Measurements from ENCODE around the gene ELMO1. TPM values are rescaled to one million over a fixed set of nuclear protein-coding genes. Genes with fewer than 3 reads are reported as not detected.

ELMO1 gene
- total RNA-seq, 2 donors from 2014 or later, result 5.6 to 16.1 TPM

DNA sequence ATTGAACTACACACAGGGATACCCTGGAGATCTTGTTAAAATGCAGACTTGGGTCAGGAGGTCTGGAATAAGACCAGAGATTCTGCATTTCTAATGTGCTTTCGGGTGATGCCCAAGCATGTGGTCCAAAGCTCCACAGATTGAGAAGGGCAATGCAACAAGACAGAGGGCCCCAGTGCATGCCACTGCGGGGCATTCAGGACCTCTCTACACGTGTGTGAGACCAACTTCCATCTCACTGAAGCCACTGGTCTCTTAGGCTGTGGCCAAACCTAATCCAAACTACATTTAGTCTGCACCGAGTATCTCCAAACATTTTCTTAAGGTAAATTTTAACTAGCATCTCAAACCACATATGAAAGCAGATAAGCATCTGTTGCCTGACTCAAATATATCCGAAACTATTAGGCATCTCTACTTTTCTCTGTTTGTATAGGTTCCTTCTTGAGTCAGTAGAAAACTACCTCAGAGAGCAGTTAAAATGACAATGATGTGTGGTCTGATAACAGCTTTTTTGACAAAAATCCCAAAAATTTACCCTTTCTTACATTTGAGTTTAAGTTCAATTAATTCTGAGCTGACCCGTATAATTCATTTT is 107.5 kb downstream of the ELMO1 start:
- ATAC-seq (no peak), DNase-seq (no peak)
- intact Hi-C loops (cut with DNase I, micrococcal nuclease), result no loop called here

DNA sequence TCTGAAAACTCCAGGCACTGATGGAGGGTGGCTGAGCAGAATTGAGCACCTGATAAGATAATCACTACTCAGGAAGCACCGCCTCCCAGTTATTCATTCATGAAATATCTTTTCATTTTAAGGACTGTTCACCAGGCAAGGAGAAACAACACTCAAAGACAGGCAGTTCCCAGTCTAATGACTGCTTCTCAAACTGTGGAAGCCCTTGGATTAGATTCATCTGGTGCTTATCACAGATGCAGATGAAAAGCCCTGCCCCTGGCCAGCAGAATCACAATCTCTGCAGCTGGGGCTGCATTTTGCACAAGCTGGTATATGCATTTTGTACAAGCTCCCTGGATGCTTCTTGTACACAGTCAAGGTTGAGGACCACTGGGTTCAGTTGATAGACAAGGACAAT is 109.7 kb downstream of the ELMO1 start:
- no peak for ATAC-seq
- intact Hi-C loops (cut with DNase I, micrococcal nuclease), result no loop called here
- no peak for DNase-seq

DNA sequence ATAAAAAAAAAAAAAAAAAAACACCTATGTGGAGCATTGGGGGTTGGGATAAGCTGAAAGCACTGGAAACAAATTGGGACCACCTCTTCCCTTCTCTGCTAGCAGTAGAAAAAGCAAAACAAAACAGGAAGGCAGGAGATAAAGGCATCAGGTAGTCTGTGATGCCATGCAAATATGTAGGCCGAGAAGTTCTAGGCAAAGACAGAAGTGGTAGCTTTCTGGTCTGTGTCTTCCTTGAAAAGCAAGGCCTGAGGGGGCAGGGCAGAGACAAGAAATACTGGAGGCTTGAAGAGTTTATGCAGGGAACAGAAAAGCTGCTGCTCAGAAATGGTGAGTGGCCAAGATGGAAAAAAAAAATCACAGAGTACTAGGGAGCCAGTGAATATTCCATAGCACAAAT is 111.1 kb downstream of the ELMO1 start:
- intact Hi-C loops (cut with DNase I, micrococcal nuclease), result no loop called here
- DNase-seq (no peak), ATAC-seq (no peak)

DNA sequence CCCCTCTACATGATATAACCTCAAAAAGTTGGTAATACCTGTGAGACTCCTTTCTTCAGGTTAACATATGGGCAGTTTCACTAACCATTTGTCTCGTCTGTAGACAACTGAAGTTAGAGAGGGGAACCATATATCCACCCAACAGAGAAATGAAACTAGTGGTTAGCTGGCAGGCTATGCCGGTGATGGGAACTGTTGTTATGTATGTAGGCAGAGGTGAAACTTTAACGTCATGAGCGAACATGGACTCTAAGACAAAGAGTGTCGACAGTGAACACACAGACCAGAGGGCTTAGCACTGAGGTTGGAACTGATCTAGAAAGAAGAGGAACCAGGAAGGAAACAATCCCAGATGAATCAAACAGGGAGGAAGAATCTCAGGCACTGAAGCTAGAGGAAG is 112.4 kb downstream of the ELMO1 start:
- DNase-seq, result no peak
- peak; percentile 25 for ATAC-seq
- intact Hi-C loops (cut with DNase I, micrococcal nuclease), result no loop called here

DNA sequence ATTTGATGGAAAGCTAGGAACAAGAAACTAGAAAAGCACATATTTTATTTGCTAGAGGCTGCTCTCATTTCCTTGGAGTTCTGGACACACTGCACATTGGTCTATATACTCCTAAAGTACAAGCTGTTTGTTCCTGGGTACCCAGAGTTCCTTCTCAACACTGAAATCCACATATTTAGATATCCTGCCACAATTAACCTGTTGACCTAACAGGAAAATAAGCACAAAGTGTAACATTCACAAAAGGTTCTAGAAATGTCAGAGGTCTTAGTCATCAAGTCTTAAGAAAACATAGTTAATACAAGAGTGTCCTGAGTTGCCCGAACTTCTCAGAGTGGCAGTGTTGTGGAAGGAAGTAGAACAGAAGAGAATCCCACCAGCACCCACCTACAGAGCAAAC is 115.6 kb downstream of the ELMO1 start:
- no peak for DNase-seq
- ATAC-seq, result no peak
- intact Hi-C loops (cut with DNase I, micrococcal nuclease), result no loop called here

DNA sequence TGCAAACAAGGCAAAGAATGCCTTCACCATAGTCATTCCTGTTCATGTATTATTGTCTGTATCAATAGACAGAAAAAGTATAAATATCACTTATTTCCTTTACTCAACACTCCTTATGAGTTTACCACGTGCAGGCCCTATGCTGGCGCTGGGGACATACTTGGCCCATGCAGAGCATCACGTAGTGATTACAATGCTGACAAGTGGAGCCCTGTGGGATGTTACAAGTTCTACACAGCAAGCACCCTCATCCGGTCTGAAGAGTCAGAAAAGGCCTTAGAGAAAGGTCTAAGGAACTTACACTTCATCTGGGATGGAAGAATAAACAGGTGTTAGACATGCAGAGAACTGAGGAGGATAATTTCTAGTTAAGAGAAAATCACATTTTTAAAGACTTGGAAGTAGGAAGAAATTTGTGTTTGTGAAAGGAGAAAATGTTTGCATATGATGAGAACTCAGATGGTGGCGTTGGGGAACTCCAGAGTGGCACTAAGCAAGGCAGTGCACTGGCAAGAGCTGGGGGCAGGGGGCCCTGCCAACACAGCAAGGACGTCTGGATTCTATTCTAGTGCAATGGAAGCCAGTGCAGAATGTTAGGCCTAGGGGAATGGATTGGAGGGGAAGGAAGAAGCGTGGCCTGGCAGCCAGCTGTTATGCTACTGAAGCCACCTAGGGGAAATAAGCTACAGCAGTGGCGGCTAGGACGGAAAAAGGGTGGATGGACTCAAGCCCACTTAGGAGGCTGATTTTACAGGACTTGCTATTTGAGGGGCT is 116.2 kb downstream of the ELMO1 start:
- DNase-seq (no peak), ATAC-seq (no peak)
- intact Hi-C loops (cut with DNase I, micrococcal nuclease), result no loop called here

DNA sequence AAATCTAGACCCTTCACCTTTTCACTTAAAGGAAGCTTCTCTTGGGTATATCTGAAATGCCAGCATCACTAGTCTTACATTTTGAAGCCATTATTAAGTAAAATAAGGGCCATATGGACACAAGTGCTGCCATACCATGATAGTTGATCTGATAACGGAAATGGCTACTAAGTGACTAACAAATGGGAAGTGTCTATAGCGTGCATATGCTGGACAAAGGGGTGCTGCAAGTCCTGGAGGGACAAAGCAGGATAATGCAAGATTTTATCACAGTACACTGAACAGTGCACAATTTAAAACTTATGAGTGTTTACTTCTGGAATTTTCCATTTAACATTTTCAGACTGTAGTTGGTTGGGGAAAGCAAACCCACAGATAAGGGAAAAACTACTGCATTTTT is 117.9 kb downstream of the ELMO1 start:
- no peak for ATAC-seq
- intact Hi-C loops (cut with DNase I, micrococcal nuclease), result no loop called here
- no peak for DNase-seq

DNA sequence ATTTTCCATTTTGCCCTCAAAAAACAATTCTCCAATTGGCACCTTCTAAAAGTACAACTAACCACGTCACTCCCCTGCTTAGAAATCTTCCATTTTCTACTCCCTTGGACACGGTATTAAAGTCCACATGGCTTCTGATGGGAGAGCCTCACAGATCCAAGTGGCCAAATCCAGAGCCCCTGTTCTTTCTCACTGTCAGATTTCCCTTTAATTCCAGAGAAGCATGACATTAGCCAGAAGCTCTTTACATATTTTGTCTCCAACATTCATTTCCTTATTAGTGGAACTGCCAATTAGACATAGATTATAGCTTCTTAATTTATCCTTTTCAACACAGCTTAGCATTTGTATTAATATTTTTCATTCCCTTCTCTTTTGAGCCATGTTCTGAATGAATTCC is 118.7 kb downstream of the ELMO1 start:
- ATAC-seq (no peak), DNase-seq (no peak)
- intact Hi-C loops (cut with DNase I, micrococcal nuclease), result no loop called here

DNA sequence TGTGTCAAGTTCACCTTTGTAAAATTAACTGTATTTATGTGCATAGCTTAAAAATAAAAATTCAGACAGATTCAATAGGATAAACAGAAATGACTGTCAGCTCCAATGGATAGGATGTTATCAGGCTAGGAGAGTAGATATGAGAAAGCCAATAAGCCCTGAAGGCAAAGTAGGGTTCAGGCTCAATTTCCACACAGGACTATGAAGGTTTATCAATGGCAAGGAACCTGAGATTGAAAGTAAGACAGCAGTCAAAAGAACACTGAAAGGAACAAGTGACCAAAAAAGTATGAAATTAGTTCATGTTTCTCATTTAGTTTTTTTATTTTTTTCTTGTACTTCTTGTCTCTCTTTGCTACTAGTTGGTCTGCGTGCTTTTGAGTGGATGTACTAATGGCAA is 121.4 kb downstream of the ELMO1 start:
- ATAC-seq (no peak), DNase-seq (no peak)
- intact Hi-C loops (cut with DNase I, micrococcal nuclease), result no loop called here

DNA sequence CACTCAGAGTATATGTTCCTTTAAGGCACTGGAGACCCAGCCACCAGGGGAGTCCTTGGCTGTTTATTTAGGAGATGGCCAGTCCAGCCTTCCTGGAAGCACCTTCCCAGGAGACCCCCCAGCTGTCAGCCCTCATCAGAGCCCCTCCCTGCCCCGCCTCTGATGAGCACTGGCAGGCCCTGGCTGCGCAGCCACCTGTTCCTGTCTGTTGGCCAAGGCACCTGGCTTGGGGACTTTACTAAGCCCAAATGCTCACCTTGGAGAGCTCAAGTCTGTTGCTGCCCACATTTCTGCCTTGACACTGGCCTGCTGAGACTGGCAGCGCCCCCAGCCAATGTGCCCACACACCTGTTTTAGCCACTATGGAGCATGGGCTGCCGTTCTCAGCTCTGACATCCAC is 124.7 kb downstream of the ELMO1 start:
- ATAC-seq (no peak), DNase-seq (no peak)
- intact Hi-C loops (cut with DNase I, micrococcal nuclease), result no loop called here

DNA sequence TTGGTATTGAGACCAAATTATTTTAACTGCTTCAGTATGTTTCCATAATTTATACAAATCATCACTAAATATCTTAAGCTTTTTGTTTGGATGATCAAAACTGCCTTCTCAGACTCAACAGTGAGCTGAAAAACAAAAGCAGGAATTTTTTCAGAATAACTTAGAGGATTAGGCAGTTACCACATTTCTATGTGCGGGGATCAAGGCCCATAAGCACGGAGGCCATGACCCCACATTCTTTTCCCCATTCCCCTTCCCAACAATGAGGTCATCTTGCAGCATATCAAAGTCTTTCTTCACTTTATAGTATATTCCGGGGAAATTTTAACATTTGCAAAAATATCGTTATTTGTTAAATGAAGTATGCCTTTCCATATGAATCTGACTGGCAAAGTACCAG is 125.8 kb downstream of the ELMO1 start:
- no peak for DNase-seq
- intact Hi-C loops (cut with DNase I, micrococcal nuclease), result no loop called here
- no peak for ATAC-seq

DNA sequence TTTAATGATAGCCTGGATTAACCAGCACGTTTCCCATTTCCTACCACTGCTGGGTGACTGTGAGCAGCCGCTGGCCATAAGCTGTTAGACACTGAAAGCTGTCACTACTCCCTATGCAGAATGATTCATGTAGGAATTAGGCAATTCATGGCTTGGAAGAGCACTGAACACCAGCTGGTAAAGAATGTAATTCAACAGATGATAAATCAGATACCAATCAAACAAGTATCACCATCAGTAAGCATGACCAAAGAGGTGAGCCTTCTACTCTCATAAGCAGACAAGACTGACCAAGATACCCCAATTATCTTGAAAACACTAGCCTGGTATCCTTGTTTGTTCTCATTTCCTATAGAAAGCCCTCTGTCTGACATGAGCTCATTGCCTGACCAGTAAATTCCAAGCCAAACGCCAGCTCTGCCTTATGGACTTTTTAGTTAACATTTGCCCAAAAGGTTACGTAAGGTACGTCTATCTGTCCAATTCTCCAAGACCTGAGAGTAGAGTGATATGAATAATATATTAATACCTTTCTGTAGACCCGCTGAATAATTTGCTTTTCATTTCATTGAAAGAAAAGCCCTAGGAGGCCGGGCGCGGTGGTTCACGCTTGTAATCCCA is 127.7 kb downstream of the ELMO1 start:
- intact Hi-C loops (cut with DNase I, micrococcal nuclease), result no loop called here
- ATAC-seq (no peak), DNase-seq (no peak)

DNA sequence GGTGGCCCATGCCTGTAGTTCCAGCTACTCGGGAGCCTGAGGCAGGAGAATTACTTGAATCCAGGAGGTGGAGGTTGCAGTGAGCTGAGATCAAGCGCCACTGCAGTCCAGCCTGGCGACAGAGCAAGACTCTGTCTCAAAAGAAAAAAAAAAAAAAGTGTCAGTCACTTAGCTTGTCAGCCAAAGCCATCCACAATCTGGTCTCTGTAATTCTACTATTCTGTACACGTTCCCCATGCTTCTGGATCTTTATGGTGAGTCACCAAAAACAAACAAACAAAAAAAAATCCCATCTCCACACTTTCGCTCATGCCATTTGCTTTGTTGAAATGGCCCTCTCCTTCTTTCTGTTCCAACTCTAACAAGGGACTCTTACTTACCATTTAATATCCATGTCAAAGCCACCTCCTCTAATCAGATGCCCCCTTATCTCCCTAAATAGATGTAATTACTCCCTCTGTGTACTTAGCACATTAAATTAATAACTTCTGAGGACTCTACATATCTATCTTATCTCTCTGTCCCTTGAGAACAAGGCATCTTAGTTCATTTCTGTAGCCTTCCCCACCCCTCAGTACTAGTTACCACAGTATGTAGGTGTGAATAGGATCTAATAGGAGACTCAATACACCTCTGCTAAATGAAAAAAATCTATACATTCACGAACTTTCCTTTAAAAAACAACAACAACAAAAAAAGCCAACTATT is 128.4 kb downstream of the ELMO1 start:
- intact Hi-C loops (cut with DNase I, micrococcal nuclease), result no loop called here
- DNase-seq, result no peak
- ATAC-seq, result no peak

DNA sequence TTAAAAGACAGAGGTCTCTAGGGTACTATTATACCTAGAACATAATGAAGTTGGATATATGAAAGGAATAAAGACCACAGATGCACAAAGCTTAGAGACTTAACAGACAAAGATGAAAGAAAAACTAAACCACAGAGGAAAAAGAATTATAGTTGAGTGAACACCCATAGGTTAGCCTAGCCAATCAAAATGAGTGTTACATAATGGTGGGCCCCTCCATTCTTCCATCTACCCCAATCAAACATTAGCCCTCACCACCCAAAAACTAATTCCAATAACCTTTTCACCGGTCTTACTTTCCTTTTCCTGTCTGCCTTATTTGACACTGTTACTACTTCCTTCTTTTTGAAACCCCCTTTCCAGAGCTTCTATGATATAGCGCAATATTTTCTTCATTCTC is 130.1 kb downstream of the ELMO1 start:
- intact Hi-C loops (cut with DNase I, micrococcal nuclease), result no loop called here
- ATAC-seq (no peak), DNase-seq (no peak)

DNA sequence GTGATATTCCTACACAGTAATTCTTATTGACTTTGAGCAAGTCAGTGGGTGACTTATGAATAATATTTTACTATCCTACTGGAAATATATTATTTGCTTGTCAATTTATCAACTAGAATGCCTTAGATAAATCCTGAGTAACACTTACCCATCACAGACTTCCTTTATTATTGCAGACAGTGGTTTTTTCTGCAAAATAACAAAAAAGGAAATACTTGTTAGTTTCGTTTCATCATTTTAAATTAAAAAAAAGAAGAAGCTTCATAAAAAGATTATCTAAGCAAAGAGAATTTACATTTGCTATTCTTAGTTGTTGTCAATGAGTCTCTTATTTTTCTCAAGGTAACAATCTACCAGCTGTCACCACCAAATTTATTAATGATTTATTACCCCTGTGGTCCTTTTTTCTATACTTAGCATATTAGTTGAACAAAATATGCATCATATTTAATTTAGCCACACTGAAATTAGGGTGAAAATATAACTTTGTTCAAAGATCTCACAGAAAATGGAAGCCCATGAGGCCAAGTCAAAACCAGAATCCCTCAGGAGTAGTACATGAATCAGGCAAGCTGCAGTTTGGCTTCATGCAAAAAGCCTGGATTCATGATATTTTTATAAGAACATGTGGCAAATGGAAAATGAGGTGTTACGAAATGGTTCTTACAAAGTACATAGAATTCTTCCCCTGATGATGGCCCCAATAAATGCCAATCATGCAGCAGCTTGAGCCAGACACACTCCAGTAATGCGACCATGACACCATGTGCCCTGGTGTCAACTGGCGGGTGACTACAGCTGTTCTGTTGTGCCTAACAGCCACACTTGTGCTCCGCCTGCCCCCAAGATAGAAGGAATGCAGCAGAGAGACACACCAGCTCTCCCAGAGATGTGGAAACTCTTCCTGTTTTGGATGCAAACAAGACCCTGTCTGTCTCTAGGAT is 132.6 kb downstream of the ELMO1 start:
- intact Hi-C loops (cut with DNase I, micrococcal nuclease), result no loop called here
- no peak for DNase-seq
- ATAC-seq, result no peak

DNA sequence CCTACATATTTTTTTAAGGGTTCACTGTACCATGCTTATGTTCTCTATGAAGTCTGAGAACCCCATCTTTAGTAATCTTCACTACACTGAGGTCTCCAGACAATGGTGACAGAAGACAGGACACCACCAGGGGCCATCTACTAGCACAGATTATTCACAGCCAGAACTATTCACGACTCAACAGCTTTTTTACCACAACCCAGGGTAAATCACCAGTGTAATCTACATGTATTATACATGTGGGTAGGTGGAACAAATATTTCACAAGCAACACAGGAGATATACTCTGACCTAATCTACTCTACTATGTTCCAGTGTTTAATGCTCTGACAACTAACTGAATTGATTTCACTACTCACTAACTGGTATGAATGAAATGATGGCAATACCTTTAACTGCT is 136.1 kb downstream of the ELMO1 start:
- intact Hi-C loops (cut with DNase I, micrococcal nuclease), result no loop called here
- ATAC-seq, result no peak

DNA sequence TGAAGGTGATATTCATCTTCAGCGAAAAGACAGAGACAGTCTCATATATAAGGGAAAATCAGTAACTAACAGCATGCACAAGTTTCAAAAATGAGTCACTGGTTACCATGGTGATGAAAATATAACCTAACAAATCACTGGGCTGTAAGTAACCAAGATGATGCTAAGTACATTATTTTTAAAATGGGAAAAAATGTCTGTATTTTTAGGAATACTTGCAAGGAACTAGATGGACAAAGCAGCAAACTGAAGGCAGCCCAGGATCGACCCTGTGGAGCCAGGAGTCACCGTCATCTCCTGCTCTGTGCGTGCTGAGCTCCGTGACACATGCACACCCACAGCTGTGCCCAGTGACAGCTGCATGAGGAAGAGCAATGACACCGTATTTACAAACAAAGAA is 137.3 kb downstream of the ELMO1 start:
- intact Hi-C loops (cut with DNase I, micrococcal nuclease), result no loop called here
- DNase-seq, result peak in 1 of 2 donors; percentile 21
- no peak for ATAC-seq

More for the DNA sequence above, 136.1 kb downstream of the ELMO1 start:
- DNase-seq, result no peak

DNA sequence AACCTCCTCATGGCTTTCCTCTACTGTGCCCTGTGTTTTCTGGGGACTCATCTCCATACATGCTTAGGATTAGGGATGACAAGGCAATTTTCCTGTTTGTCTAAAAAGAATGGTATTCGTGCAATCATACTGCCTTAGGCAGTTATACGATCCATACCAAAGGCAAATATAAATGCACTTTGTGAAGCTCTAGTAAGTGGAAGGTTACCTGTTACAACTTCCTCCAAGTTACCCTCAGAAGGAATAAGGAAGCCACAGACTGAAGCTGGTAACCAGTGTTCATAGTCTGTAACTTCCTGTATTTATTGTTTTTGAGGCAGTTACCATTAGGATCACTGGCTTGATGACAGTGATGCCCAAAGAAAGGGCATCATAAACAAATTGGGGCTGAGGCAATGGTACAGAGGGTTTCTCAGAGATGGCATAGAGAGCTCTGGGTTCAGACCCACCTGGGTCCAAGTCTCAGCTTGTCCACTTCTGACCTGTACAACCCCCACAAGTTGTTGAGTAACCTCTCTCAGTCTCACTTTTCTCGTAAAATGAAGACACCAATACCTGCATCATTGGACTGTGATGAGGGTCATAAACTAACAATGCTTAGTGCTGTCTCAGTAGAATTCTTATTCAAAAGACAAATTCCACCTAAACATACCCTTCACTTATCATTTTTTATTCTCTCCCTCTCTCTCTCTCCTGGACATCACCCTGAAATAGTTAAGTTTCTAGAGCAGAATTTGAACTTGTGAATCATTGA is 138.2 kb downstream of the ELMO1 start:
- DNase-seq, result no peak
- intact Hi-C loops (cut with DNase I, micrococcal nuclease), result no loop called here
- ATAC-seq, result peak; percentile 68

Measured in left colon (tissue), 2 donors.